ENCODE measurements around the gene DNMT1. TPM values are rescaled to one million over a fixed set of nuclear protein-coding genes. Genes with fewer than 3 reads are reported as not detected.
A peak's percentile ranks its signal among the peaks of the same experiment; 100 is the strongest.
"Not testable (repeated sequence)": the region's sequence is repeated elsewhere in the genome, so short reads cannot be mapped to it uniquely, and the experiment has no call there.

Gene DNMT1
- total RNA-seq, 4 donors from 2014 or later, result 20.8 to 51.4 (median 34.8) TPM

DNA sequence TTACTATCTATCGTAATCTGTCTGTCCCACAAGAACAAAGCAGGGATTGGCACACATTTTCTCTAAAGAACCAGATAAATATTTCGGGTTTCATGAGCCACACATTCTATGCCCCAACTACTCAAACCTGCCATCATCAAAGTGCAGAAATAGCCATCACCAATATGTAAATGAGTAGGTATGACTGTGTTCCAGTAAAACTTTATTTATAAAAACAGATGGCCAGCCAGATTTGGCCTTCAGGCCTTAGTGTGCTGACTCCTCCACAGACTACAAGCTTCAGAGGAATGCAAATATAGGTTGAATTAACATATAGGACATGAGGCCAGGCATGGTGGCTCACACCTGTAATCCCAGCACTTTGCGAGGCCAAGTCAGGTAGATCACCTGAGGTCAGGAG lies 8.9 kb upstream of the DNMT1 start:
- Histone ChIP-seq H3K4me3 (no peak overlapping the region), H3K4me1 (no peaks in the 10 kb centered on the region), H3K27me3 (no peaks in the 10 kb centered on the region), H3K27ac (replicated peaks in 1 of 4) (no peak overlapping the region), H3K9me3 (no peaks in the 10 kb centered on the region), H3K36me3 (no peaks in the 10 kb centered on the region)
- DNase-seq (ENCODE audit: extremely low spot score), result no peak
- 91% methylated on average over 3 of the region's 3 CpGs for WGBS
- intact Hi-C loops (cut with DNase I), result no loop called here
- TF ChIP-seq POLR2AphosphoS5 (IDR thresholded peaks at IDR 0.05) (no peak), POLR2A (IDR thresholded peaks at IDR 0.05; ENCODE audit: low read depth) (no peak), EP300 (IDR thresholded peaks at IDR 0.05) (no peak)
- TF ChIP-seq, protein P1, sequence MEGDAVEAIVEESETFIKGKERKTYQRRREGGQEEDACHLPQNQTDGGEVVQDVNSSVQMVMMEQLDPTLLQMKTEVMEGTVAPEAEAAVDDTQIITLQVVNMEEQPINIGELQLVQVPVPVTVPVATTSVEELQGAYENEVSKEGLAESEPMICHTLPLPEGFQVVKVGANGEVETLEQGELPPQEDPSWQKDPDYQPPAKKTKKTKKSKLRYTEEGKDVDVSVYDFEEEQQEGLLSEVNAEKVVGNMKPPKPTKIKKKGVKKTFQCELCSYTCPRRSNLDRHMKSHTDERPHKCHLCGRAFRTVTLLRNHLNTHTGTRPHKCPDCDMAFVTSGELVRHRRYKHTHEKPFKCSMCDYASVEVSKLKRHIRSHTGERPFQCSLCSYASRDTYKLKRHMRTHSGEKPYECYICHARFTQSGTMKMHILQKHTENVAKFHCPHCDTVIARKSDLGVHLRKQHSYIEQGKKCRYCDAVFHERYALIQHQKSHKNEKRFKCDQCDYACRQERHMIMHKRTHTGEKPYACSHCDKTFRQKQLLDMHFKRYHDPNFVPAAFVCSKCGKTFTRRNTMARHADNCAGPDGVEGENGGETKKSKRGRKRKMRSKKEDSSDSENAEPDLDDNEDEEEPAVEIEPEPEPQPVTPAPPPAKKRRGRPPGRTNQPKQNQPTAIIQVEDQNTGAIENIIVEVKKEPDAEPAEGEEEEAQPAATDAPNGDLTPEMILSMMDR (IDR thresholded peaks at IDR 0.05), result no peak

DNA sequence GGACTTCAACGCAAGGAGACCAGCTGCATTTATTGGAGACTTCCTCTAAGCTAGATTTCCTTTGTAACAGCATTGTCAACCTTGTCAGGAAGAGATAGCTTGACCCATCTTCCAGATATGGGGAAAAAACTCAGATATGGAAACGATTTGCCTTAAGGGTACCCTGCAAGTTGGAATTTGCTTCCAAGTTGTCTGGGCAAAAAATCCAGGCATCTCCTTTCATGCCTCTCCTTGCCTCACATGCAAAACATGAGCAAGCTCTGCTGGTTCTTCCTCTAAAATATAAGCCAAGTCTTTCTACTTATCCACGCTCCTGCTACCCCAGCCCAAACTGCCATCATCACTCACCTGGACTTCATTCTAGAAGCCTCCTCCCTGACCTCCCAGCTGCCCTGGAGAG lies 6.4 kb upstream of the DNMT1 start:
- Histone ChIP-seq H3K4me1 (no peaks in the 10 kb centered on the region), H3K4me3 (no peak overlapping the region), H3K27me3 (no peaks in the 10 kb centered on the region), H3K9me3 (no peaks in the 10 kb centered on the region), H3K27ac (replicated peaks in 1 of 4) (no peak overlapping the region), H3K36me3 (no peaks in the 10 kb centered on the region)
- 70% methylated on average over 3 of the region's 3 CpGs for WGBS
- DNase-seq (ENCODE audit: extremely low spot score), result no peak
- intact Hi-C loops (cut with DNase I), result no loop called here
- TF ChIP-seq POLR2AphosphoS5 (IDR thresholded peaks at IDR 0.05), result no peak
- no peak for TF ChIP-seq EP300 (IDR thresholded peaks at IDR 0.05)
- TF ChIP-seq POLR2A (IDR thresholded peaks at IDR 0.05; ENCODE audit: low read depth), result no peak
- TF ChIP-seq, protein P1 (IDR thresholded peaks at IDR 0.05), result no peak

DNA sequence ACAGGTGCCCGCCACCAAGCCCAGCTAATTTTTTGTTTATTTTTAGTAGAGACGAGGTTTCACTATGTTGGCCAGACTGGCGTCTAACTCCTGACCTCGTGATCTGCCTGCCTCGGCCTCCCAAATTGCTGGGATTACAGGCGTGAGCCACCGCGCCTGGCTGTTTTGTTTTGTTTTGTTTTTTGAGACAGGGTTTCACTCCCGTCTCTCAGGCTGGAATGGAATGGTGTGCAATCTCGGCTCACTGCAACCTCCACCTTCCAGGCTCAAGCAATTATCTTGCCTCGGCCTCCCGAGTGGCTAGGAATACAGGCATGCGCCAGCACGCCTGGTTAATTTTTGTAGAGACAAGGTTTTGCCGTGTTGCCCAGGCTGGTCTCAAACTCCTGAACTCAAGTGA lies 5.3 kb upstream of the DNMT1 start:
- H3K27me3 ChIP-seq; intact Hi-C loops (cut with DNase I); H3K27ac ChIP-seq (replicated peaks in 1 of 4); DNase-seq (ENCODE audit: extremely low spot score); H3K36me3 ChIP-seq; H3K4me3 ChIP-seq; H3K4me1 ChIP-seq; H3K9me3 ChIP-seq: not testable (repeated sequence)
- WGBS, result 86% methylated on average over 15 of the region's 15 CpGs

DNA sequence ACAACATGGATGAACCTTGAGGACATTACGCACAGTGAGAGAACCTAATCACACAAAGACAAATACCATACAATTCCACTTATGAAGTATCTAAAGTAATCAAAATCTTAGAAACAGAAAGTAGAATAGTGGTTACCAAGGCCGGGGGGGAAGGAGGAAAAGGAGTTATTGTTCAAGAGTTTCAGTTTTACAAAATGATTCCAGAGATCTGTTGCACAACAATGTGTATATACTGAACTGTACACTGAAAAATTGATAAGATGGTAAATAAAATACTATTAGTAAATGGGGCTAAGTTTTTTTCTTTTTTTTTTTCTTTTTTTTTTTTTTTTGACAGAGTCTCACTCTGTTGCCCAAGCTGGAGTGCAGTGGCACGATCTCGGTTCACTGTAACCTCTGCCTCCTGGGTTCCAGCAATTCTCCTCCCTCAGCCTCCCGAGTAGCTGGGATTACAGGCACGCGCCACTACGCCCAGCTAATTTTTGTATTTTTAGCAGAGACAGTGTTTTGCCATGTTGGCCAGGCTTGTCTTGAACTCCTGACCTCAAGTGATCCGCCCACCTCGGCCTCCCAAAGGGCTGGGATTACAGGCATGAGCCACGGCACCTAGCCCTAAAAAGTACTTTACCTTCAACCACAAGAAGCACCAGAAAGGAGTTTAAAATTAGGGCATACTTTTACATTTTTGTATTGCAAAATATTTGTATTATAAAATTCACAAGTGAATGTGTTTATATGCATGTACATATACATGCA lies 4.3 kb upstream of the DNMT1 start:
- H3K4me1 ChIP-seq; DNase-seq (ENCODE audit: extremely low spot score); intact Hi-C loops (cut with DNase I); H3K27ac ChIP-seq (replicated peaks in 1 of 4); H3K9me3 ChIP-seq; H3K27me3 ChIP-seq; H3K36me3 ChIP-seq; H3K4me3 ChIP-seq: not testable (repeated sequence)
- WGBS, result 52% methylated on average over 11 of the region's 11 CpGs

DNA sequence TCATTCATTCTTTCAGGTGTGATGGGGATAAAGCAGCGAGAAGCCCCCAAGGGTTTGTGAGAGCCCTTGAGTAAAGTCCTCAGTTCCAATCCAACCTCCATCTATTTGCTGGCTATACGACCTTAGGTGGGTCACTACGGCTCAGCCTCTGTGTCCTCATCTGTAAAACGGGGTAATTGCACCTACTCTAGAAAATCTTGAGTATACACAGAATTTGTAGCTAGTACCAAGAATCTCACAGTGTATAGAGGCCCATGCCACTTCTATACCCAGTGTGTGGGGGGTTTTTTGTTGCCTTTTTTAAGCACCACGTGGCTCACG lies 406 bp upstream of the DNMT1 start:
- no peak for DNase-seq (ENCODE audit: extremely low spot score)
- TF ChIP-seq POLR2AphosphoS5 (IDR thresholded peaks at IDR 0.05) (no peak), EP300 (IDR thresholded peaks at IDR 0.05) (no peak), POLR2A (IDR thresholded peaks at IDR 0.05; ENCODE audit: low read depth) (no peak)
- TF ChIP-seq, protein P1 (IDR thresholded peaks at IDR 0.05), result no peak
- H3K27me3 ChIP-seq, result no peaks in the 10 kb centered on the region
- intact Hi-C loops (cut with DNase I), result no loop called here
- peak overlapping the region; percentile 83 to 93 (median 90) for H3K27ac ChIP-seq (replicated peaks in 1 of 4)
- whole genome bisulfite sequencing, result 28% methylated on average over 5 of the region's 6 CpGs
- peaks cover 17 to 36% (median 29%) of the 10 kb centered on the region in 4 donors for H3K4me1 ChIP-seq
- peak overlapping the region; percentile 74 to 90 (median 85) for H3K4me3 ChIP-seq
- H3K9me3 ChIP-seq, result no peaks in the 10 kb centered on the region
- H3K36me3 ChIP-seq, result peaks cover 0 to 7% (median 2%) of the 10 kb centered on the region in 4 donors
